ENCODE measurements around the gene HBS1L. TPM values are rescaled to one million over a fixed set of nuclear protein-coding genes. Genes with fewer than 3 reads are reported as not detected.

HBS1L gene
- total and polyA plus RNA-seq, 2 experiments from 2014 or later: 57.8 to 98.9 TPM

DNA sequence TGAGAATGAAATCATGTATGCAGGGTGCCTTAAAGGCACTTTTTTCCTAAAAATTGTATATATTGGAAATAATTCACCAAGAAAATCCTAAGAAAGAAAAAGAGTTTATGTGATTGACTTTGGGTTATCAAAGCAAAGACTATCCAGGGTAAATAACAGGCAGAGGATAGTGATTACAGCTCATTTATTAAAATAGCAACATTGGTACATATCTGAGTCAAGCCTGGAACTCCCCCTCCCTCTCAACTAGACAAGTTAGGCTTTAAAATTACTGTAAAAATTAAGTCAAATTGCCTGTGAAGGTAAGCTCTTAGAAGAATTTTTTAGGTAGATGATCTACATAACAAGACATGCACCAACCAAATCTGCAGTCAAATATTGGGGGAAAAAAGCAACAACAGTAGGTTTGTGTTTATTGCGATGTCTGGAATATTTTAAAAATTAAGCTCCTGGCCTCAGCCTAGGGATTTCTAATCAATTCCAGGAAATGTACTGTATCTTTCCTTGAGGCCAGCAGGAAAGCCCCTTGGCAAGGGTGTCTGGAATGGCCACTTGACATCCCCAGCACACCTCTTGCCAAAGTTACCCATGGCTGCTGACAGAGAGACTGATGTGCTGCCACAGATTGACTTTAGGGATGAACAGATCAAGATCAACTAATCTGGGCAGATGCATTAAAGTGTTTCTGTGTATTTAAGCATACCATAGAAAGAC is 31.2 kb upstream of the HBS1L start:
- TF ChIP-seq CTCF (IDR thresholded peaks at IDR 0.05; ENCODE audit: low read depth, low read length): no peak
- Histone ChIP-seq H3K9me3 (ENCODE audit: low read depth) (no peaks in the 10 kb centered on the region), H3K36me3 (no peaks in the 10 kb centered on the region), H3K4me3 (no peak overlapping the region), H3K4me1 (ENCODE audit: low read depth) (peaks cover 4% of the 10 kb centered on the region), H3K27me3 (no peaks in the 10 kb centered on the region), H3K27ac (no peak overlapping the region)
- DNase-seq (ENCODE audit: low read depth in 1 of 2, low spot score in 1 of 2): no peak

- Histone ChIP-seq H3K27ac (no peak overlapping the region), H3K36me3 (no peaks in the 10 kb centered on the region), H3K4me1 (ENCODE audit: low read depth) (peaks cover 4% of the 10 kb centered on the region), H3K27me3 (no peaks in the 10 kb centered on the region), H3K4me3 (no peak overlapping the region), H3K9me3 (ENCODE audit: low read depth) (no peaks in the 10 kb centered on the region)
- no peak for DNase-seq (ENCODE audit: low read depth in 1 of 2, low spot score in 1 of 2)
- TF ChIP-seq CTCF (IDR thresholded peaks at IDR 0.05; ENCODE audit: low read depth, low read length): no peak
Measured at GRCh38 chr6:135084916-135085269, 30.3 kb upstream of the HBS1L start.

- Histone ChIP-seq H3K4me1 (ENCODE audit: low read depth) (peaks cover 4% of the 10 kb centered on the region), H3K27ac (no peak overlapping the region), H3K36me3 (no peaks in the 10 kb centered on the region), H3K4me3 (no peak overlapping the region), H3K27me3 (no peaks in the 10 kb centered on the region), H3K9me3 (ENCODE audit: low read depth) (no peaks in the 10 kb centered on the region)
- no peak for DNase-seq (ENCODE audit: low read depth in 1 of 2, low spot score in 1 of 2)
- no peak for TF ChIP-seq CTCF (IDR thresholded peaks at IDR 0.05; ENCODE audit: low read depth, low read length)
Measured at GRCh38 chr6:135084001-135084915, 29.6 kb upstream of the HBS1L start.

DNA sequence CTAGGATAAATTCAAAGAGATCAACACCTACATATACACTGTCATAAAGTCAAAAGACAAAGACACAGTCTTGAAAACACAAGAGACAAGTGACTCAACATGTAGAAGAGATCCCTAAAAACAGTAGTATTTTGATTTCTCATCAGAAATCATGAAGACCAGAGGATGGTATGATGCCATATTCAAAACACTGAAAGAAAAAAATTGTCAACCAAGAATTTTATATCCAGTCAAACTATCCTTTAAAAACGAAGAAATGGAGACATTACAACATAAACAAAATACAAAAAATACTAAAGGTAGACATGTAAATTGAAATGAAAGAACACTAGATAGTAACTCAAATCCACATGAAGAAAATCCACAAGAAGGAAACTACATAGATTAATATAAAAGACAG is 27.3 kb upstream of the HBS1L start:
- TF ChIP-seq CTCF (IDR thresholded peaks at IDR 0.05; ENCODE audit: low read depth, low read length): no peak

DNA sequence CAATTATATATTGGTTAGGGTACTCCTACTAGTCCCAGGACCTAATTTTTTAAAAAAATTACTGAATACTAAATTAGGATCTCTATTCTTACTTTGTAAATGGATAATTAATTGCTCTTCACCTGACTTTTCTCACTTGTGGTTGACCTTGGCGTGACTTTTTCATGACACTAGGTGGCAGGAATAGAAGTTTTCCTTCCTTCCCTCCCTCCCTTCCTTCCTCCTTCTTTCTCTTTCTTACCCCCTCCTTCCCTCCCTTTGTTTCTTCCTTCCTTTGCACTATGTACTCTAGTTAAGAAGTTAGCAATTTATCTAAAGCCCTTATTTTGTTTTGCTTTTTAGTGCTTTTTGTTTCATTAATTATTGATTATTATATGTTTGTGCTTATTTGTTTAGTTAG is 20.4 kb upstream of the HBS1L start:
- DNase-seq (ENCODE audit: low read depth in 1 of 2, low spot score in 1 of 2): no peak
- H3K36me3 ChIP-seq: no peaks in the 10 kb centered on the region
- H3K9me3 ChIP-seq (ENCODE audit: low read depth): no peaks in the 10 kb centered on the region
- H3K4me1 ChIP-seq (ENCODE audit: low read depth): no peaks in the 10 kb centered on the region
- no peak overlapping the region for H3K27ac ChIP-seq
- H3K27me3 ChIP-seq: no peaks in the 10 kb centered on the region
- H3K4me3 ChIP-seq: no peak overlapping the region
- TF ChIP-seq CTCF (IDR thresholded peaks at IDR 0.05; ENCODE audit: low read depth, low read length): no peak

More for the DNA sequence above, 27.3 kb upstream of the HBS1L start:
- H3K27ac ChIP-seq: no peak overlapping the region
- H3K36me3 ChIP-seq: no peaks in the 10 kb centered on the region
- no peak overlapping the region for H3K4me3 ChIP-seq
- no peaks in the 10 kb centered on the region for H3K27me3 ChIP-seq
- H3K9me3 ChIP-seq (ENCODE audit: low read depth): no peaks in the 10 kb centered on the region
- no peak for DNase-seq (ENCODE audit: low read depth in 1 of 2, low spot score in 1 of 2)
- peaks cover 4% of the 10 kb centered on the region for H3K4me1 ChIP-seq (ENCODE audit: low read depth)

All from cardiac muscle cell (in vitro differentiated cells and primary cell).